Breast epithelium (tissue), 4 donors: ENCODE data around the gene CDKN2AIP. TPM values are rescaled to one million over a fixed set of nuclear protein-coding genes. Genes with fewer than 3 reads are reported as not detected.
"Not testable (repeated sequence)": the region's sequence is repeated elsewhere in the genome, so short reads cannot be mapped to it uniquely, and the experiment has no call there.

Source experiments
- DNase-seq, 2 donors: peaks; one replicate each; pipeline ENCODE4 v3.0.0-alpha.2; 2019; ENCODE audit warnings: low spot score in 2 of 2
- H3K27ac ChIP-seq, 2 donors: fragments of 200-600 bp; sonication (generic) in 1 of 2; one replicate each; pipeline ENCODE4 v1.5.1; 2016 to 2019; ENCODE audit warnings: mild to moderate bottlenecking in 1 of 2
- H3K27me3 ChIP-seq, 2 donors: fragments of 200-600 bp; sonication (generic) in 1 of 2; one replicate each; pipeline versions ENCODE4 v1.5.1 to v1.6.0; 2017 to 2019; ENCODE audit warnings: control low read depth in 1 of 2, mild to moderate bottlenecking in 1 of 2
- H3K36me3 ChIP-seq: fragments of 200-600 bp; one replicate; pipeline ENCODE4 v1.5.1; 2019
- H3K4me1 ChIP-seq, 2 donors: fragments of 200-600 bp; sonication (generic); one replicate each; pipeline ENCODE4 v1.5.1; 2016 to 2019; ENCODE audit warnings: control low read depth in 1 of 2
- H3K4me3 ChIP-seq, 3 donors: fragments of 200-600 bp; sonication (generic); 1 replicate in 2 of 3; 2 replicates in 1 of 3; pipeline ENCODE4 v1.5.1; 2016 to 2019; ENCODE audit warnings: mild to moderate bottlenecking in 3 of 3, moderate library complexity in 2 of 3
- H3K9me3 ChIP-seq, 2 donors: fragments of 200-600 bp; sonication (generic) in 1 of 2; one replicate each; pipeline ENCODE4 v1.5.1; 2016 to 2019; ENCODE audit warnings: control low read depth in 1 of 2
- CTCF ChIP-seq, 3 donors: fragments of 450-650 bp; IDR thresholded peaks; one replicate each; pipeline ENCODE4 v1.5.1; 2016 to 2017; ENCODE audit warnings: antibody characterized with exemption in 3 of 3, mild to moderate bottlenecking in 3 of 3, moderate library complexity in 3 of 3
- POLR2A ChIP-seq: fragments of 450-650 bp; IDR thresholded peaks from one replicate; pipeline ENCODE4 v1.6.1; 2016; ENCODE audit warnings: antibody characterized with exemption, mild to moderate bottlenecking, moderate library complexity
- POLR2AphosphoS5 ChIP-seq, 3 donors: sonication (generic); formaldehyde crosslinking; IDR thresholded peaks; one replicate each; pipeline ENCODE4 v1.6.1; 2017; ENCODE audit warnings: antibody characterized with exemption in 3 of 3
- intact Hi-C: fragments of 100-400 bp; cut with DNase I; formaldehyde crosslinking; loops from one replicate; pipeline ENCODE4 v1.15.1; 2023; ENCODE audit warnings: low total_unique reads
- total RNA-seq, 3 donors: library from RNA; depleted of rRNA; stranded (reverse); fragments of >200 nt; gene quantifications; one replicate each; pipeline ENCODE4 v1.1.0, GENCODE V29; 2016

Gene CDKN2AIP
- total RNA-seq, 3 donors from 2014 or later: 22.2 to 37.3 (median 23.3) TPM

- Histone ChIP-seq H3K36me3 (no peaks in the 10 kb centered on the region), H3K9me3 (no peaks in the 10 kb centered on the region), H3K27me3 (no peaks in the 10 kb centered on the region), H3K4me1 (no peaks in the 10 kb centered on the region), H3K27ac (no peak overlapping the region), H3K4me3 (no peak overlapping the region)
- TF ChIP-seq CTCF (IDR thresholded peaks at IDR 0.05) (no peak), POLR2AphosphoS5 (IDR thresholded peaks at IDR 0.05) (no peak), POLR2A (no peak)
- intact Hi-C loops: no loop called here
- no peak for DNase-seq
Measured at GRCh38 chr4:183426507-183426906, 17.9 kb upstream of the CDKN2AIP start.

DNA sequence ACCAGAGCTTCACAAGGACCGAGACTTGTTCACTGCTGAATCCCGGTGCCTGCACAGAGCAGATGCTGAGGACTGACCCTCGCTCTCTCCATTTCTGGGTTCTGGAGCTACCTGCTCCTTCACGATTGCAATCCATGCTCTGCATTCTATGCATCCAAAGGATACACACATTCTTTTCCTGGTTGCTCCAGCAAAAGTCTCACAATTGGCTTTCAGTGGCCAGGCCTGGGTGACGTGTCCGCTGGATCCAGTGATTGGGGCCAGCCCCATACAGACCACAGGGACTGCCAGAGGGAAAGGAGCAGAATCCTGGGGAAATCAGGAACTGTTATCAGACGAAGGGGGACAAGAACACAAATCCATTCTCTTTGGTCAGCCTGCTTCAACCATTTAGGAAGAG is 14.9 kb upstream of the CDKN2AIP start:
- Histone ChIP-seq H3K4me1 (no peaks in the 10 kb centered on the region), H3K4me3 (no peak overlapping the region), H3K9me3 (no peaks in the 10 kb centered on the region), H3K36me3 (no peaks in the 10 kb centered on the region), H3K27me3 (no peaks in the 10 kb centered on the region), H3K27ac (no peak overlapping the region)
- no peak for DNase-seq
- intact Hi-C loops: no loop called here
- TF ChIP-seq POLR2A (no peak), POLR2AphosphoS5 (IDR thresholded peaks at IDR 0.05) (no peak), CTCF (IDR thresholded peaks at IDR 0.05) (no peak)

DNA sequence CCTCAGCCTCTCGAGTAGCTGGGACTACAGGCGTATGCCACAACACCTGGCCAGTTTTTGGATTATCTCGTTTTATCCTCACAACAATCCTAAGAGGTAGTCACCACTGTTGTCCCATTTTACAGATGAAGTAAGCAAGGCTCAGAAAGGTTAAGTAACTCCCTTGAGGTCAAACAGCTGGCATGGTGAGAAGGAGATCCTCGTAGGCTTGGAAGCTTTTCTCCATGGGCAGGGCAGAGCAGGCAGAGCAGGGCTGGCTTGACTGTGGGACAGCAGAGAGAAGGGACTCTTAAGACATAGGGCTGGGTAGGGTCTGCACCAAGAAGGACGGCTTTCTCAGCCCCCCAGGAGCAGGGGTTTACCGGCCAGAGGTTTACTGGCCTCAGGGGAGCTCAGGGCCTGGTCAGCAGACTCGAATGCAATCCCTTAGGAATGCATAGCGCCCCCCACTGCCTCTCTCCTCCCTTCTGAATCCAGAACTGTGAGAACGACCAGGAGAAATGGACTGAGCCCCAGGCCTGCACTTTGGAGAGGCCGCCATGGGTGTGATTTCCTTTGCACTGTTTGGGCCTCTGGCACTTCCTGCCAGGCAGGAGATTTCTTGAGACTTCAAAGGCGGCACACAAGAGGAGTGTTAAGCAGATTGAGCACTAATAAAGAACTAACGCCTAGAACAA is 14.0 kb upstream of the CDKN2AIP start:
- Histone ChIP-seq H3K27ac (no peak overlapping the region), H3K36me3 (no peaks in the 10 kb centered on the region), H3K4me1 (no peaks in the 10 kb centered on the region), H3K27me3 (no peaks in the 10 kb centered on the region), H3K9me3 (no peaks in the 10 kb centered on the region), H3K4me3 (no peak overlapping the region)
- TF ChIP-seq CTCF (IDR thresholded peaks at IDR 0.05): no peak
- TF ChIP-seq POLR2AphosphoS5 (IDR thresholded peaks at IDR 0.05): no peak
- TF ChIP-seq POLR2A: no peak
- DNase-seq: no peak
- intact Hi-C loops: no loop called here

GRCh38 chr4:183430994-183431347 is 13.5 kb upstream of the CDKN2AIP start:
- Histone ChIP-seq H3K27me3 (no peaks in the 10 kb centered on the region), H3K4me3 (no peak overlapping the region), H3K9me3 (no peaks in the 10 kb centered on the region), H3K27ac (no peak overlapping the region), H3K4me1 (no peaks in the 10 kb centered on the region), H3K36me3 (no peaks in the 10 kb centered on the region)
- TF ChIP-seq POLR2AphosphoS5 (IDR thresholded peaks at IDR 0.05): no peak
- TF ChIP-seq CTCF (IDR thresholded peaks at IDR 0.05): no peak
- TF ChIP-seq POLR2A: no peak
- no peak for DNase-seq
- intact Hi-C loops: no loop called here

DNA sequence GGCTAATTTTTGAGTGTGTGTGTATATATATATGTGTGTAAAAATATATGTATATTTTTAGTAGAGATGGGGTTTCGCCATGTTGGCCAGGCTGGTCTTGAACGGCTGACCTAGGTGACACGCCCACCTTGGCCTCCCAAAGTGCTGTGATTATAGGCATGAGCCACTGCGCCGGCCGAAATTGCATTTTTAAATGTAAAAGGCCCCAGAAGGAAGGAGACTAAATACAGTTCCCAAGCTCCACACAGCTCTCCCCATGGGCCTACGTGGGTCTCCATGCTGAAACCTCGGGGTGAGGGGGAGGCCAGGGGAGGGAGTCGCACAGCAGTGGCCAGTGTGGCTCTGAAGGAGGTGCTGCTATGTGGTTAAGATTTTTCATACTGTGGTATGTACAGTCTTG is 12.8 kb upstream of the CDKN2AIP start:
- H3K4me1 ChIP-seq: no peaks in the 10 kb centered on the region
- no peaks in the 10 kb centered on the region for H3K36me3 ChIP-seq
- no peak for TF ChIP-seq POLR2AphosphoS5 (IDR thresholded peaks at IDR 0.05)
- TF ChIP-seq CTCF (IDR thresholded peaks at IDR 0.05): no peak
- TF ChIP-seq POLR2A: no peak
- no peaks in the 10 kb centered on the region for H3K27me3 ChIP-seq
- H3K9me3 ChIP-seq: no peaks in the 10 kb centered on the region
- H3K27ac ChIP-seq: no peak overlapping the region
- DNase-seq: no peak
- H3K4me3 ChIP-seq: no peak overlapping the region
- intact Hi-C loops: no loop called here

GRCh38 chr4:183433183-183433582 is 11.3 kb upstream of the CDKN2AIP start:
- intact Hi-C loops, H3K4me1 ChIP-seq, H3K27ac ChIP-seq, DNase-seq, H3K9me3 ChIP-seq, H3K36me3 ChIP-seq, H3K27me3 ChIP-seq, H3K4me3 ChIP-seq: not testable (repeated sequence)
